GM12891 (cell line): Measurements from ENCODE around the gene ZBTB20.

Experiments used
- DNase-seq: peaks from one replicate; pipeline ENCODE4 v3.0.0; 2011; ENCODE audit warnings: low spot score; ENCODE audit not compliant: insufficient read length
- FAIRE-seq: peaks from 2 replicates; lab custom pipeline; 2011; peaks lifted over from hg19 to GRCh38; lab: Jason Lieb, UNC
- PAX5 ChIP-seq: IDR thresholded peaks from 2 replicates; pipeline ENCODE4 v1.6.1; 2011; ENCODE audit warnings: low read length, moderate library complexity, mild to moderate bottlenecking; ENCODE audit not compliant: insufficient read depth, severe bottlenecking
- POLR2A ChIP-seq: IDR thresholded peaks from 2 replicates; pipeline ENCODE4 v1.6.1; 2011; ENCODE audit warnings: low read depth, low read length, control low read depth
- POLR2AphosphoS5 ChIP-seq: IDR thresholded peaks from 2 replicates; pipeline ENCODE4 v1.6.1; 2011; ENCODE audit warnings: low read depth, low read length, control low read depth
- POU2F2 ChIP-seq: IDR thresholded peaks from 2 replicates; pipeline ENCODE4 v1.6.1; 2011; ENCODE audit warnings: low read depth, mild to moderate bottlenecking, control low read depth, low read length, moderate library complexity
- SPI1 ChIP-seq: IDR thresholded peaks from 2 replicates; pipeline ENCODE4 v1.6.1; 2011; ENCODE audit warnings: low read depth, low read length, control low read depth
- TAF1 ChIP-seq: IDR thresholded peaks from 2 replicates; pipeline ENCODE4 v1.6.1; 2011; ENCODE audit warnings: low read depth, low read length, control low read depth

Gene ZBTB20

GRCh38 chr3:114374433-114374990 lies 772.6 kb downstream of the ZBTB20 start:
- FAIRE-seq, result no peak
- no peak for TF ChIP-seq PAX5
- DNase-seq, result no peak

- DNase-seq (no peak), FAIRE-seq (no peak)
- TF ChIP-seq POLR2AphosphoS5, result no peak
- TF ChIP-seq POU2F2, result no peak
- TF ChIP-seq POLR2A, result no peak
- TF ChIP-seq SPI1, result no peak
- TF ChIP-seq PAX5, result no peak
- no peak for TF ChIP-seq TAF1
Observed at GRCh38 chr3:114370537-114371174, 776.4 kb downstream of the ZBTB20 start.

- FAIRE-seq, result no peak
- no peak for DNase-seq
- TF ChIP-seq POLR2AphosphoS5, result no peak
- TF ChIP-seq PAX5, result no peak
- no peak for TF ChIP-seq SPI1
- TF ChIP-seq TAF1, result no peak
- no peak for TF ChIP-seq POLR2A
- TF ChIP-seq POU2F2, result no peak
Observed at GRCh38 chr3:114365909-114366308, 781.2 kb downstream of the ZBTB20 start.

GRCh38 chr3:114364806-114365654 lies 782.1 kb downstream of the ZBTB20 start:
- FAIRE-seq, result no peak
- no peak for DNase-seq
- TF ChIP-seq SPI1, result no peak
- no peak for TF ChIP-seq POU2F2
- no peak for TF ChIP-seq POLR2AphosphoS5
- TF ChIP-seq PAX5, result no peak
- TF ChIP-seq POLR2A, result no peak
- no peak for TF ChIP-seq TAF1

- DNase-seq (no peak), FAIRE-seq (no peak)
- TF ChIP-seq POLR2A (no peak), POLR2AphosphoS5 (no peak), SPI1 (no peak), PAX5 (no peak), POU2F2 (no peak), TAF1 (no peak)
Observed at GRCh38 chr3:114363554-114364202, 783.4 kb downstream of the ZBTB20 start.

GRCh38 chr3:114362815-114363214 lies 784.3 kb downstream of the ZBTB20 start:
- TF ChIP-seq POU2F2 (no peak), POLR2A (no peak)
- DNase-seq (no peak), FAIRE-seq (peak; percentile 35)

- TF ChIP-seq POU2F2, result no peak
- TF ChIP-seq TAF1, result no peak
- no peak for TF ChIP-seq POLR2A
- TF ChIP-seq POLR2AphosphoS5, result no peak
- no peak for FAIRE-seq
- DNase-seq, result no peak
Observed at GRCh38 chr3:114361391-114361790, 785.7 kb downstream of the ZBTB20 start.

- no peak for TF ChIP-seq POLR2AphosphoS5
- no peak for TF ChIP-seq POLR2A
- TF ChIP-seq SPI1, result no peak
- no peak for TF ChIP-seq POU2F2
- no peak for TF ChIP-seq PAX5
- no peak for TF ChIP-seq TAF1
- DNase-seq, result no peak
- FAIRE-seq, result peak; percentile 55
Observed at GRCh38 chr3:114356525-114356924, 790.6 kb downstream of the ZBTB20 start.

- no peak for TF ChIP-seq SPI1
- TF ChIP-seq TAF1, result no peak
- TF ChIP-seq POLR2AphosphoS5, result no peak
- TF ChIP-seq POU2F2, result no peak
- no peak for TF ChIP-seq POLR2A
- TF ChIP-seq PAX5, result no peak
- DNase-seq (no peak), FAIRE-seq (no peak)
Observed at GRCh38 chr3:114356066-114356465, 791.0 kb downstream of the ZBTB20 start.

GRCh38 chr3:114355653-114356052 lies 791.4 kb downstream of the ZBTB20 start:
- FAIRE-seq (no peak), DNase-seq (no peak)
- TF ChIP-seq POU2F2 (no peak), PAX5 (no peak), TAF1 (no peak)
